Activated naive CD8-positive, alpha-beta T cell treated with anti-CD3 and anti-CD28 coated beads, Interleukin-2, amount 10 ng/mL, durations not matched to agents 7 days and 5 days (primary cell): ENCODE results near the gene TCN2. TPM values are rescaled to one million over a fixed set of nuclear protein-coding genes. Genes with fewer than 3 reads are reported as not detected.
"Not testable (repeated sequence)": the region's sequence is repeated elsewhere in the genome, so short reads cannot be mapped to it uniquely, and the experiment has no call there.

Experiments used
- ATAC-seq: fragments of 150-1000 bp; cut with Tn5 transposase; one replicate; pipeline ENCODE4 v1.10.0; 2021; ENCODE audit warnings: low read depth, moderate library complexity
- POLR2A ChIA-PET: fragments of 350-600 bp; sonication (Branson Sonifier 250); formaldehyde crosslinking; loops from one replicate; lab custom pipeline; 2021; ENCODE audit warnings: antibody characterized with exemption; lab: Charles Lee
- DNase-seq: peaks from one replicate; pipeline ENCODE4 v3.0.0; 2021
- H3K27ac Mint-ChIP-seq: one replicate; pipeline ENCODE4 v1.8.0; 2022; ENCODE audit warnings: mild to moderate bottlenecking, mixed read lengths
- H3K27me3 Mint-ChIP-seq: one replicate; pipeline ENCODE4 v1.8.0; 2022; ENCODE audit warnings: mild to moderate bottlenecking, moderate library complexity, mixed read lengths
- H3K36me3 Mint-ChIP-seq: one replicate; pipeline ENCODE4 v1.8.0; 2021; ENCODE audit warnings: mild to moderate bottlenecking, mixed read lengths
- H3K4me1 Mint-ChIP-seq: one replicate; pipeline ENCODE4 v1.8.0; 2021; ENCODE audit warnings: mixed read lengths
- H3K4me3 Mint-ChIP-seq: one replicate; pipeline ENCODE4 v1.8.0; 2022; ENCODE audit warnings: mild to moderate bottlenecking, moderate library complexity, mixed read lengths
- H3K9me3 Mint-ChIP-seq: one replicate; pipeline ENCODE4 v1.8.0; 2021; ENCODE audit warnings: mixed read lengths
- total RNA-seq, 2 experiments: library from RNA; stranded (reverse); gene quantifications; one replicate each; pipeline ENCODE4 v1.2.3, GENCODE V29; 2021

Gene TCN2
- total RNA-seq, 2 experiments from 2014 or later = 0.28 to 0.94 TPM

- no peak for ATAC-seq
- POLR2A ChIA-PET = no interaction called here
Measured at GRCh38 chr22:30673136-30673535, 66.2 kb downstream of the TCN2 start.

GRCh38 chr22:30674482-30674881 lies 67.5 kb downstream of the TCN2 start:
- Mint-ChIP-seq H3K36me3 (no peaks in the 10 kb centered on the region), H3K4me1 (no peaks in the 10 kb centered on the region), H3K27ac (no peak overlapping the region), H3K9me3 (no peaks in the 10 kb centered on the region), H3K4me3 (no peak overlapping the region), H3K27me3 (peaks cover 9% of the 10 kb centered on the region)
- no peak for DNase-seq
- ATAC-seq = no peak
- POLR2A ChIA-PET = no interaction called here

More at GRCh38 chr22:30673136-30673535, 66.2 kb downstream of the TCN2 start:
- DNase-seq = no peak
- Mint-ChIP-seq H3K36me3 (no peaks in the 10 kb centered on the region), H3K27ac (no peak overlapping the region), H3K27me3 (peaks cover 19% of the 10 kb centered on the region), H3K4me1 (peaks cover 5% of the 10 kb centered on the region), H3K4me3 (no peak overlapping the region), H3K9me3 (no peaks in the 10 kb centered on the region)

- POLR2A ChIA-PET = no interaction called here
- Mint-ChIP-seq H3K9me3 (no peaks in the 10 kb centered on the region), H3K4me3 (no peak overlapping the region), H3K27ac (no peak overlapping the region), H3K36me3 (no peaks in the 10 kb centered on the region), H3K4me1 (no peaks in the 10 kb centered on the region), H3K27me3 (peaks cover 5% of the 10 kb centered on the region)
- DNase-seq (no peak), ATAC-seq (no peak)
Measured at GRCh38 chr22:30675436-30675835, 68.5 kb downstream of the TCN2 start.

GRCh38 chr22:30676565-30676964 lies 69.6 kb downstream of the TCN2 start:
- POLR2A ChIA-PET, H3K4me1 Mint-ChIP-seq, H3K27me3 Mint-ChIP-seq, DNase-seq, H3K9me3 Mint-ChIP-seq, ATAC-seq, H3K4me3 Mint-ChIP-seq, H3K36me3 Mint-ChIP-seq, H3K27ac Mint-ChIP-seq: not testable (repeated sequence)

Other genes starting within 250 kb of the TCN2 start
- 10 to 100 TPM; 11.1 to 11.3 TPM for gene RNF215, start 219.8 kb upstream of the TCN2 start, total RNA-seq
- 1 to 10 TPM; 9.9 TPM for gene SEC14L2, start 210.2 kb upstream of the TCN2 start, total RNA-seq
- gene MTFP1, start 181.4 kb upstream of the TCN2 start, total RNA-seq = 10 to 100 TPM; 63.3 to 64.8 TPM
- not detected for gene SEC14L3, start 135.2 kb upstream of the TCN2 start, total RNA-seq
- gene SEC14L4, start 101.5 kb upstream of the TCN2 start, total RNA-seq = not detected
- gene SEC14L6, start 60.4 kb upstream of the TCN2 start, total RNA-seq = under 1 TPM in 1 of 2 experiments, not detected in 1; 0.08 TPM
- gene GAL3ST1, start 32.5 kb upstream of the TCN2 start, total RNA-seq = under 1 TPM; 0.44 to 0.68 TPM
- 10 to 100 TPM; 51.2 to 57.1 TPM for gene PES1, start 15.3 kb upstream of the TCN2 start, total RNA-seq
- gene SLC35E4, start 28.6 kb downstream of the TCN2 start, total RNA-seq = 1 to 10 TPM; 1.5 to 2.4 TPM
- gene DUSP18, start 60.7 kb downstream of the TCN2 start, total RNA-seq = 10 to 100 TPM; 10.5 to 12.8 TPM
- under 1 TPM; 0.45 to 0.61 TPM for gene OSBP2, start 87.7 kb downstream of the TCN2 start, total RNA-seq